GM21576 (cell line): ENCODE measurements around the gene DYRK1A.
"Not testable (repeated sequence)": the region's sequence is repeated elsewhere in the genome, so short reads cannot be mapped to it uniquely, and the experiment has no call there.

ENCODE experiments used
- ATAC-seq: cut with Tn5 transposase; IDR thresholded peaks from one replicate; pipeline ENCODE4 v1.9.1; 2021; ENCODE audit warnings: mild to moderate bottlenecking, moderate library complexity; ENCODE audit not compliant: unreplicated experiment

The DYRK1A gene

DNA sequence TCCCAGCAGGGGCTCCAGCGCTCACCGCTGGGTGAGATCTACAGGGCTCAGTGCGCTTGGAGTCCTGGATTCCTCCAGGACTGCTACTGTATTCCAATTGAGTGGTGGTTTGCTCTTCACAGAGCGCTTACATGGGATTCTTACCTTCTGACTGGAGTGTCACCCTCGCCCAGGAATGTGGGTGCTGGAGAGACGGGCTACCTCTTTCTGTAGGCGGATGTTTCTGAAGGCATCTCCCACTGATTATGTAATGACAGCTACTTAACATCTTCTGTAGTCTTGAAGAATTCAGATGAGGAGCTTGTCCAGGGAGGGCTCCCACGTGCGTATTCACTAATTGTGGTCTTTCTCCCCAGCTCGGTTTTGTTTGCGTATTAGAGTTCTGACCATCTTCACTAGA is 154.2 kb downstream of the DYRK1A start:
- no peak for ATAC-seq

DNA sequence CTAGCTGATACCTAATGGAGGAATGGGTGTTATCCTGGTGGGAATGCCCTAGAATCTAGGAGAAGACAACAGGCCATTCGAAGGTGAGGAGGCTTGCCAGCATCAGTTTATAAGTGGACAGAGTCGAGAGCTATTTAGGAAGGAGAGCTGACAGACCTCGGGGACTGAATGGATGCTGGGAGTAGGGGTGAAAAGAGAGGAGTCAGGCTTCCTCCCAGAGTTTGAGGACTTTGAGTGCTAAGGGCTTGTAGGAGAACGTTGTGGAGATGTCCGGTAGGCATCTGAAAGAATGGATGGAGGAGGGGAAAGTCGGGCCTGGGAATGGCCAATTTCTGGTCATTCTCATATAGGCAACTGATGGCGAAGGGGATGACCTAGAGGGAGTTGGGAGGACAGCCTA is 155.1 kb downstream of the DYRK1A start:
- ATAC-seq, result no peak

DNA sequence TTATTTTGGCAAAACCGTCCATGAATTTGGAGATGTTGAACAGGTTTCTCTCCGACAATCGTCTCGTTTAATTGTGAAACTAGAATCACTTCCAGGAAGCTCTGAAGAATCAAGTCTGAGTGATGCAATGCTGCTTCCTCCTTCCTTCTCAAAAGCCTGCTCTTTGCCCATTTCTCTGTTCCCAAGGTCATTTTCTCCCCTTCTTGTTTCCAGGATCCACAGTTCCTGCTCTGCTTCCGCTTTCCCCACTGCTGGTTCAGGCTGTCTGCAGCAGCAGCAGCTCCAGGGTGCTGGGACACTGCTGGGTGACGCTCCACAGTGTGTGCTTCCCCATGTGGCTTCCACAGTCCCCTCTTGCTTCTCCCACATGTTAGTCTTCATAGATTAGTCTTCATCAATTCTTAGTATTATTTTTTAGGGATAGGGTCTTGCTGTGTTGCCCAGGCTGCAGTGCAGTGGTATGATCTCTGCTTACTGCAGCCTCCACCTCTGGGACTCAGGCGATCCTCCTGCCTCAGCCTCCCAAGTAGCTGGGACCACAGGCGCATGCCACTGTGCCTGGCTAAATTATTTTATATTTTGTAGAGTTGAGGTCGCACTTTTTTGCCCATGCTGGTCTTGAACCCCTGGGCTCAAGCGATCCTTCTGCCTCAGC is 156.2 kb downstream of the DYRK1A start:
- no peak for ATAC-seq

DNA sequence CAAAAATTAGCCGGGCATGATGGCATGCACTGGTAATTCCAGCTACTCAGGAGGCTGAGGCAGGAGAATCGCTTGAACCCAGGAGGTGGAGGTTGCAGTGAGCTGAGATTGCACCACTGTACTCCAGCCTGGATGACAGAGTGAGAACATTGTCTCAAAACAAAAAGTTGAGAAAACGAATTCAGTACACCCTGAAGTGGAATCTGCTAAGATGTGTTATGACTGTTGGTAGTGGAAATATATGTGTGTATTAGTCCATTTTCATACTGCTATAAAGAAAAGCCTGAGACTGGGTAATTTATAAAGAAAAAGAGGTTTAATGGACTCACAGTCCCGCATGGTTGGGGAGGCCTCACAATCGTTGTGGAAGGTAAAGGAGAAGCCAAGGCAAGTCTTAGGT is 158.4 kb downstream of the DYRK1A start:
- ATAC-seq, result not testable (repeated sequence)

DNA sequence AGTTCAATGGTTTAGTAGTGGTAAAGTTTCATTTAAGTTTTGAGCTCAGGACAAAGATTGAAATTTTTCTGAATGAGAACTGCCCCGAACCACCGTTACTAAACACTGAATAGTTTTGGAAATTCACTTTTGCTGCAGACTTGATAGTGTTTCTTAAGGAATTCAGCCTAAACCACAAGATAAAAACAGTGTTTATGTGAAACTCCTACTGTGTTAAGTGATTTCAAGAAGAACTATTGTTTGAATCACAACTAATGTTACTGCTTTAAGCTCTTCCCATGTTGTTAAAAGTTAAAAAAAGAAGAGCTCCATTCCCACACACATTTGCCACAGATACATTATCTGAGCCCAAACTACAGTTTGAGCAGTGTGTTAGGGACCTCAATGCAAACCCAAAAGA is 159.2 kb downstream of the DYRK1A start:
- ATAC-seq, result no peak

DNA sequence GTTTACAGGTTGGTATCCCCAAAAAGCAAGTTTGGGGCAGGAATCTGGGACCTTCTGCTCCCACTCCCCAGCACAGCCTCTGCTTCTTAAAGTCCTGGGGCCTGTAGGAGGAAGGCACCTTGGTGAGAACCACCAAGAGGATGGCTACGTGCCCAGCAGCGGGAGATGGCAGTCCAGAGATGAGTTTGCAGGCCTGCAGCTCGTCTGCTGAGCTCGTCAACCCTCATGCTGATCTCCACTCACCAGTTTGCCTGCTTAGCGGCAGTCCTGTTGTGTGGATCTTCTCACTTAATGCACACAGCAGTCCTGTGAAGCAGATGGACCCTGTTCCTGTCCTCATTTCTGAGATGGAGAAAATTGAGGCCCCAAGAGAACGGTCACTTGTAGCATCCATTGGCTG is 160.5 kb downstream of the DYRK1A start:
- ATAC-seq, result no peak

DNA sequence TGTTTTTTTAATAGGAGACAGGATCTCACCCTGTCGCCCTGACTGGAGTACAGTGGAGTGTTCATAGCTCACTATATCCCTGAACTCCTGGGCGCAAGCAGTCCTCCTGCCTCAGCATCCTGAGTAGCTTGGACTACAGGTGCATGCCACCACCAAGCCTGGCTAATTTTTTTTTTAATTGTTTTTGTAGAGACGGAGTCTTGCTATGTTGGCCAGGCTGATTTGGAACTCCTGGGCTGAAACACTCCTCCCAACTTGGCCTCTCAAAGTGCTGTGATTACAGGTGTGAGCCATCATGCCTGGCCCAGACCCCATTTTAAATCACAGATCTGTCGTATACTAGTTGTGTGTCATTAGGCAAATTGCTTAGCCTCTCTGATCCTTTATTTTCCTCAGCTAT is 161.1 kb downstream of the DYRK1A start:
- no peak for ATAC-seq

DNA sequence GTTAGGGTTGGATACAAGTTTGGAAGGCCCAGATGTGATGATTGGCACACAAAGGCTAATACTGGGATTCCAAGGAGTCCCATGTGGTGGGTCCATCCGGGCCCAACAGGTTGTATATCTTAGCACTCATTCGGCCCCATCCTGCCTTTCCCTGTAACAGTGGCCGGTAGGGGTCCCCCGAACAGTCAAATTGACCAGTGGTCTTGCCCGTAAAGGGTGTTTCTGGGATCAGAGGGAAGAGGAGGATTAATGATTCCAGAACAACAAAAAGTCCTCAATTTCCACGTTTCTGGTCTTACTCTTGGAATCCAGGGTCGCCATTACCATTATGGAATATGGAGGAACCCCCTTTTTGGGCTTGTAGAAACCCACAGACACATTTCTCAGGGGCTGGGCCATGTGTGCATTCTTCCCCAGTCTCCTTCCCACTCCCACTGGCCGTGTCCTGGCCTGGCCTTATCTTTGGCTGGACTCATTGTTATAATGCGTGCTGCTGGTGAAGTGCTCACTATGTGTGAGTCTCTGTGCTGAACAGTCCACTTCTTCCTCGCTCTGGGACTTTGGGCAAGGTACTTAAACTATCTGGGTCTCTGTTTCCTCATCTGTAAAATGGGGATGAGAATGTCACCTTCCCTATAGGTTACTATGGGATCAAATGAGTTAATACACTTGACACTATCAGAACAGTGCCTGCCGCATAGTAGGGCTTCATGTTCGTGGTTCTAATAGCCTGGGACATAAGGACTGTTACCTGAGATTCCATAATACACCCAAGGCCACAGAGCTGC is 161.8 kb downstream of the DYRK1A start:
- no peak for ATAC-seq

DNA sequence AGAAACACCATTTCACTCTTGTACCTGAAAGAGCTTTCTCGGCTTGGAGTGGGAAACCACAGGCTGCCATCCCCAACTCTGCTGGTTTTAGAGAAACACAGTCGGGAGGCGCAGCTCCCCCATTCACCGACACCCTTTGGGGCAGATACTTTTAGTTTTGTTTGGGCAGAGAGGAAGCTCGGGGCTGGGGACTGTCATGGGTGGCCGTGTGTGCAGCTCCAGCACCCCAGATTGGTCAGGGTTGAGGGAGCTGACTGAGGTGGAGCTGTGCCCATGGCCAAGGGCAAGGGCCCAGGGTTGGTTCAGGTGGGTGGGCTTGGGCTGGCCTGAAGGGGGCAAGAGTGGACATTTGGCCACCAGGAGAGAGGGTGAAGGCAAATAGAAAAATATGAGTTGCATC is 163.1 kb downstream of the DYRK1A start:
- ATAC-seq, result no peak

DNA sequence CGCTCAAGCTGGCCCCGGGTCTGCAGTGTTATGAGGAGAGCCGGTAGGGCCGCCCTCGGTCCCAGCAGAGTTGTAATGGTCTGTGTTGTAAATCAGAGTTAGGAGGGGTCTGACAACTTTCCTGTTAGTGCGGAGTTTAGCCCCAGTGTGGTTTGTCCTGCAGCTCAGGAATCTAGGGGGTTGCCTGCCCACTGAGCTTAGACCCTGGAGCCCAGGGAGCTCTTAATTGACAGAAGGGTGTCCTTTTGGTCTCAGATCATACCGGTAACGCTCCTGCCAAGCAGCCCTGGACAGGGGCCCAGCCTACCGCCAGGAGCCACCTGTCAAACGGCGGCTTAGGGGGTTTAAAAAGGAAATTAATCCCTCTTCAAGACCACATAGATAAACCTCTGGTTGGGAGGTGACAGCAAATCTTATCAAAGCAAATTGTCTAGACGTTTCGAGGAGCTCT is 164.4 kb downstream of the DYRK1A start:
- no peak for ATAC-seq

DNA sequence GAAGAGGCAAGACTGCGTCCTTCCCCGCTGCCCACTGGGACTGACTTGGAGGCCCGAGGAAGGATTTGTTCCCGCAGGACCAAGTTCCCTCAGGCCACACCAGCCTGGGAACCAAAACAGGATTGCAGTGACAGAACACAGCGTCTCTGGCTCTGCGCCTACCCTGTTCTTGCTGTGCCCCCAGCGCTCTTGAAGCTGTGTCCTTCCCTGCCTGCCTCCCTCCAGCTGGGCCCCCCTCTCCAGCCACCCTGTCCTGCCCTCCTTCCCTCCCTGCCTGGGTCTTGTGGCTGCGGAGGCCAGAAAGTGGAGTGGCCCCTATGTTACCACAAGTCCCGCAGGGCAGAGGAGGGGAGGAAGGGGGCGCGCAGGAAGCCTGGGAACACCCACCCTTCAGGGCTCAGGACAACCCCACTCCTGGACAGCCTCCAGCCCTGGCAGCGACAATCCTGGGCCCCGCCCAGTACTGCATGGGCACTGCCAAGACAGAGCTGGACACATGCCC is 164.9 kb downstream of the DYRK1A start:
- ATAC-seq, result no peak

DNA sequence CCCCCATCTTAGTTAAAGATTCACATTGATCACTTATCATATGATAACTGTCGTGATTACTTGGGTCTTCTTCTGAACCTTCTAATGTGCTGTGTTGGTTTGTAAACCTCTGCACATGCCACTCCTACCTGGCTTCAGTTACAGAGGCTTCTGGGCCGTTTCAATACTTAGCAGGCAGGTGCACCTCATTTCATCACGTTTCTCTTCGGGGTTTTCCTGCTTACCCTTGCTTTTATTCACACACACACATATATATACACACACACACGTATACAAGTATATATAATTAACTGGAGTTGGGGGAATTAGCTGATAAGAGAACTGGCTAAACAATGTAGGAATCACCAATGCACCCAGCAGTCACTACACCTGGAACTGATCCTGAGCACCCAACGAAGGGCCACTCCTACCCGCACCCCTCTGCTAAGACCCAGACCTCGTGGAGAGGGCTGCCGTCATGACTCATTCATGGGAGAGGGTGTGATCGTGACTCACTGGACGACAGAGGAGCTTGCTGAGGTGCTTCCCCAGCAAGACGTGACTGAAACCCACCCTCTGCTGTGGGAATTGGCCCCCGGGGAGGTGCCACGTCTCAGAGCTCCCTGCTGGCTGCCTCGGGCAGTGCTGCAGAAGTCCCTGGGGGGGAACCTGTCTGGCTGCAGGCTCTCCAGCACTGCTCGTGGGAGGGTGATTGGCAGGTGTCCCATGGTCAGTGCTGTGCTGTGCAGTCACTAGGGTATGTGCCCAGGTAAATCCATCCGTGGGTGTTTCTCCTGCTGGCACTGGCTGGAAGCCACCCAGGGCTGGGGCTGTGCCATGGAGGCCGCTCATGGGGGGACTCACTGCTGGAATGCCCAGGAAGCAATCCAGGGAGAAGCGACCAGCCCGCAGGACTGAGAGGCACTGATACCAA is 166.6 kb downstream of the DYRK1A start:
- peak; percentile 75 for ATAC-seq

DNA sequence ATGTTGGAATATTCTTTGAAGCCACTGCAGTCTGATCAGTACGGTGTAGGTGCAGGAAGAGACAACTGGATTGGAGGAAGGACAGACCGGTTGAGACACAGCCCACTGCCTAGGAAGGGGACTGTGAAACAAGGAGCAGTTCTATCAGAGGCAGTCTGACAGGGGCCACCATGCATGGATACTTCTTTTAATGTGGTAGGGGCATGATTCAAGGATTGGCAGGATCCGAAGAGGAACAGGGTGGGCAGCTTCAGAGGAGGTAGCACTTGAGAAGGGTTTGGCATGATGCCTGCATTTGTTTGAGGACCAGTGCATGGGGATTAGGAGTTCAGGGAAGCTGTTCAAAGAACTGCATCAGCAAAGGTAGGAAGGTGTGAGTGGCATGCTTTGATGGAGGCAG is 167.9 kb downstream of the DYRK1A start:
- ATAC-seq, result no peak

DNA sequence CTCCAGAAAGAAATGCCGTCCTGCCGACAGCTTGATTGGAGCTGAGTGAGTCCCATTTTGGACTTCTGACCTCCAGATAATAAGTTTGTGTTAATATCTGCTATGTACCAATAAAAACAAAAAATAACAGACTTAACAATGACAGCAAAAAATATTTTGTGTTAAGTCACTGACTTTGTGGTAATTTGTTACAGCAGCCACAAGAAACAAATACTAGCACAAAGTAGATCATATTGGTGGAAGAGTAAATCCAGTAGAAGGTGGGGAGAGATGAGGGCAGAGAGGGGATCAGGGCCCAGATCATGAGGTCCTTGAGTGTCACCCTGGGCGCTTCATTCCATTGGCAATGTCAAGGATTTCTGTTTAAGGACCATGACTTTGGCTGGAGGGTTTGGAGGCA is 168.6 kb downstream of the DYRK1A start:
- ATAC-seq, result no peak

DNA sequence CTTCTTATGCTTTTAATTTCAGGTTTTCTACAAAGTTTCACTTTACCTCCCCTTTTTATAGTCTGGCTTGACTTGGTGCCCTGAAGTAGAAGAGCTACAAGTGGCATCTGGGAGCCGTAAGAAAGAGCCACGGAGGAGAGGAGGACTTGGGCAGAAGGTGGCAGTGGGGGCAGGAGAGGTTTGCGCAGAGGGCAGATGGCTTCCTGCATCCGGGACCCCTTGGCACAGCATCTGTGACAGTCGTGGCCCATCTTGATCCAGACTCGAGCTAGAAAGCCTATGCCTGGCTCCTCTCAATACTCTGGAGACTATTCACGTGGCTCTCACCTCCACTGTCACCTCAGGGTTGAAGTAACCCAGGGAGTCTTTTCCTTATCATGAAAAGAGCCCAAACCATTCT is 169.1 kb downstream of the DYRK1A start:
- ATAC-seq, result no peak

DNA sequence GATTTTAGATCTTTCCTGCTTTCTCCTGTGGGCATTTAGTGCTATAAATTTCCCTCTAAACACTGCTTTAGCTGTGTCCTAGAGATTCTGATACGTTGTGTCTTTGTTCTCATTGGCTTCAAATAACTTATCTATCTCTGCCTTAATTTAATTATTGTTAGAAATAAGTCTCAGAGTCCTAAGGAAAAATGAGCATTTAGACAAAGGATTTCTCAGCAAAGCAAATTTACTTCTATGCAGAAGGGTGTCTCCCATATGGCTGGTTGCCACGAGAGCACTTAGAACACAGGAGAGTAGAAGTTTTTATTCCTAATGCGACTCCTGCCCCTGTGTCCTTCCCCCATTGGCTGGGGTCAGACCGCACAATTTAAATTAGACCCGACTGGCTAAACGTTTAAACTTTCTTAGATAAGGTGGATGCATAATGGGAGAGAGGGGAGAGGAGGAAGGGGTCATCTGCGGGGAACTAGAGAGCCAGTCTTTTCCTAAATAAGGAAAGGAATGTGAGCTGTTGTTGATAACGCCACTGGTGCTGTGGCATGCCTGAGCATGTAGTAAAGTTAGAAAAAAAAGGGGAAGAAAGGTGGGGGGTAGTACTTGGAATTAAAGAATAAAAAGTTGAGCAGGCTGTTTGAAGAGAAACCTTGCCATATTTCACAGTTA is 170.2 kb downstream of the DYRK1A start:
- ATAC-seq, result no peak

DNA sequence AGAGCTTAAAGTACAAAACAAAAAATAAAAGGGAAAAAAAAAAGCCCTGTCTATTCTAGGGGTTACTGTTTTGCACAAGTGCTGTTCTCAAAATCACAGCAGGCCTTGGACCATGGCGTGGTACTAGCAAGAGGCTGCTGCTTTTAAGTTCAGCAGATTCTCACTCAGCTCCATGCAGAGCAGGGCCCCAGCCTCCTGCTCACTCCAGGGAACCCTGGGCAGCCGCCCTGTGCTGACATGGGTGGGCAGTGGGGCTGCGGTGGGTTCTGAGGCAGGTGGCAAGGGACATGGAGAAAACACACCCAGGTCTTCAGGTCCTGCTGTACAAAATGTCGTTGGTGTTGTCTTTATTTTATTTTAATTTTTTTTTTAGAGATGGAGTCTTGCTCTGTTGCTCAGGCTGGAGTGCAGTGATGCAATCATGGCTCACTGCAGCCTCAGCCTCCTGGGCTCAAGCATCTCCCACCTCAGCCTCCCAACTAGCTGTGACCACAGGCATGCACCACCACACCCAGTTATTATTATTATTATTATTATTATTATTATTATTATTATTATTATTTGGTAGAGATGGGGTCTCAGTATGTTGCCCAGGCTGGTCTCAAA is 170.9 kb downstream of the DYRK1A start:
- no peak for ATAC-seq

DNA sequence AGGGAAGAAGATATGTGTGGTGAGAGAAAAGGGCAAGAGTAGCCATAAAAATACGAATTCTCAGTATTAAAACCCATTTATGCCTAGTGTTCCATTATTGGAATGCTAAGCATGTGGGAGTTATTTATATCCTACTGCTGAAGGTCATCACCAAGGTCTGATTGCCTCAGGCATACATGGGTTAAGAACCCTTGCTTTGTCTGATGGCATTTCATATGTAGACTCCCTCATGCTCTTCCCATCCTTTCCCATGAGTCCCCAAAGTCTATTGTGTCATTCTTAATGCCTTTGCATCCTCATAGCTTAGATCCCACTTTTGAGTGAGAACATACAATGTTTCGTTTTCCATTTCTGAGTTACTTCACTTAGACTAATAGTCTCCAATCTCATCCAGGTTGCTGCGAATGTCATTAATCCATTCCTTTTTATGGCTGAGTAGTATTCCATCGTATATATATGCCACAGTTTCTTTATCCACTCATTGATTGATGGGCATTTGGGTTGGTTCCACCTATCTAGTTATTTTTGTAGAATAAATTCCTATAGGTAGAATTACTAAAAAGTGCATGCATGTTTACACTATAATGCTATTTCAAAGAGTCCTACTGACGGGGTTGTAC is 172.5 kb downstream of the DYRK1A start:
- ATAC-seq, result no peak

DNA sequence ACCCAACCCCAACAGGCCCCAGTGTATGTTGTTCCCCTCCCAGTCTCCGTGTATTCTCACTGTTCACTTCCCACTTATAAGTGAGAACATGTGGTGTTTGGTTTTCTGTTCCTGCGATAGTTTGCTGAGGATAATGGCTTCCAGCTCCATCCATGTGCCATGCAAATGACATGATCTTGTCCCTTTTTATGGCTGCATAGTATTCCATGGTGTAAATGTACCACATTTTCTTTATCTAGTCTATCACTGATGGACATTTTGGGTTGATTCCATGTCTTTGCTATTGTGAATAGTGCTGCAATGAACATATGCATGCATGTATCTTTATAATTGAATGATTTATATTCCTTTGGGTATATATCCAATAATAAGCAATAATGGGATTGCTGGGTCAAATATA is 174.6 kb downstream of the DYRK1A start:
- not testable (repeated sequence) for ATAC-seq

DNA sequence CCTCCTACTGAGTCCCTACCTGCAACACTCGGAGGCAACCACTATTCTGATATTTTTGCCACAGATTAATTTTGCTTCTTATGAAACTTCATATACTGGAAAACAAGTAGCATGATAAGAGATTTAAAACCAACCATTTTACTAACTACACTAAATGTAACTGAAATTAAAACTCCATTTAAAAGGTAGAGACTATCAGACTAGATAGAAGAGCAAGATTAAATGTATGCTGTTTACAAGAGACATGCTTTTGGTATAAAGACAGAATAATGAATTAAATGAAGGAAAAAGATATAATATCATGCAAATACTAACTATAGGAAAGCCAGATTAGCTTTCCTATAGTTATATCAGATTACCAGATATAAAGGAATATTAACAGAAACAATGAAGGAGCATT is 175.9 kb downstream of the DYRK1A start:
- ATAC-seq, result no peak
